ENCODE data around the gene P2RX2. TPM values are rescaled to one million over a fixed set of nuclear protein-coding genes. Genes with fewer than 3 reads are reported as not detected.
A peak's percentile ranks its signal among the peaks of the same experiment; 100 is the strongest.
"Not testable (repeated sequence)": the region's sequence is repeated elsewhere in the genome, so short reads cannot be mapped to it uniquely, and the experiment has no call there.

The P2RX2 gene
- total RNA-seq, 1 donor from 2014 or later, result not detected

DNA sequence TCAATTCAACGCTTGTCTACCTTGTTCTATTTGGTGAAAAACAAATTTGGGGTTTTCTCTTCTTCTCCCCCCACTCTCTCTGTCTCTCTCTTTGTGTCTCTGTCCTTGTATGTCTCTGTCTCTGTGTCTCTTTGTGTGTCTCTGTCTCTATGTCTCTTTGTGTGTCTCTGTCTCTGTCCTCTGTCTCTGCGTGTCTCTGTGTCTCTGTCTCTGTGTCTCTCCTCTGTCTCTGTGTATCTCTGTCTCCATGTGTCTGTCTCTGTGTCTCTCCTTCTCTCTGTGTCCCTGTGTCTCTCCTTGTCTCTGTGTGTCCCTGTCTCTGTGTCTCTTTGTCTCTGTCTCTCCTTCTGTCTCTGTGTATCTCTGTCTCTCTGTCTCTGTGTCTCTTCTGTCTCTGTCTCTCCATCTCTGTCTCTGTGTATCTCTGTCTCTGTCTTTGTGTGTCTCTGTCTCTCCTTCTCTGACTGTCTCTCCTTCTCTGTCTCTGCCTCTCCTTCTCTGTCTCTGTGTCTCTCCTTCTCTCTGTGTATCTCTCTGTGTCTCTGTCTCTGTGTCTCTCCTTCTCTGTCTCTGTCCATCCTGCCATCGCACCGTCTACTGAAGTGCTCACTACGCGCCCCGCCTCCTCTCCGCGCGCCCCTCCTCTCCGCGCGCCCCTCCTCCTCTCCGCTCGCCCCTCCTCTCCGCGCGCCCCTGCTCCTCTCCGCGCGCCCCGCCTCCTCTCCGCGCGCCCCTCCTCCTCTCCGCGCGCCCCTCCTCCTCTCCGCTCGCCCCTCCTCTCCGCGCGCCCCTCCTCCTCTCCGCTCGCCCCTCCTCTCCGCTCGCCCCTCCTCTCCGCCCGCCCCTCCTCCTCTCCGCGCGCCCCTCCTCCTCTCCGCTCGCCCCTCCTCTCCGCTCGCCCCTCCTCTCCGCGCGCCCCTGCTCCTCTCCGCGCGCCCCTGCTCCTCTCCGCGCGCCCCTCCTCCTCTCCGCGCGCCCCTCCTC, 21.0 kb upstream of the P2RX2 start:
- H3K4me1 Mint-ChIP-seq (ENCODE audit: unreplicated experiment), result peaks cover 33% of the 10 kb centered on the region
- H3K36me3 Mint-ChIP-seq (ENCODE audit: unreplicated experiment), result no peaks in the 10 kb centered on the region
- H3K4me3 Mint-ChIP-seq (ENCODE audit: unreplicated experiment), result peak overlapping the region; percentile 80
- DNase-seq (ENCODE audit: extremely low spot score, unreplicated experiment), result no peak
- no peaks in the 10 kb centered on the region for H3K9me3 Mint-ChIP-seq (ENCODE audit: unreplicated experiment)
- TF ChIP-seq, protein P1, sequence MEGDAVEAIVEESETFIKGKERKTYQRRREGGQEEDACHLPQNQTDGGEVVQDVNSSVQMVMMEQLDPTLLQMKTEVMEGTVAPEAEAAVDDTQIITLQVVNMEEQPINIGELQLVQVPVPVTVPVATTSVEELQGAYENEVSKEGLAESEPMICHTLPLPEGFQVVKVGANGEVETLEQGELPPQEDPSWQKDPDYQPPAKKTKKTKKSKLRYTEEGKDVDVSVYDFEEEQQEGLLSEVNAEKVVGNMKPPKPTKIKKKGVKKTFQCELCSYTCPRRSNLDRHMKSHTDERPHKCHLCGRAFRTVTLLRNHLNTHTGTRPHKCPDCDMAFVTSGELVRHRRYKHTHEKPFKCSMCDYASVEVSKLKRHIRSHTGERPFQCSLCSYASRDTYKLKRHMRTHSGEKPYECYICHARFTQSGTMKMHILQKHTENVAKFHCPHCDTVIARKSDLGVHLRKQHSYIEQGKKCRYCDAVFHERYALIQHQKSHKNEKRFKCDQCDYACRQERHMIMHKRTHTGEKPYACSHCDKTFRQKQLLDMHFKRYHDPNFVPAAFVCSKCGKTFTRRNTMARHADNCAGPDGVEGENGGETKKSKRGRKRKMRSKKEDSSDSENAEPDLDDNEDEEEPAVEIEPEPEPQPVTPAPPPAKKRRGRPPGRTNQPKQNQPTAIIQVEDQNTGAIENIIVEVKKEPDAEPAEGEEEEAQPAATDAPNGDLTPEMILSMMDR (IDR thresholded peaks at IDR 0.05), result no peak
- H3K27ac Mint-ChIP-seq (ENCODE audit: unreplicated experiment), result peak overlapping the region; percentile 80
- peaks cover 2% of the 10 kb centered on the region for H3K27me3 Mint-ChIP-seq (ENCODE audit: unreplicated experiment)

DNA sequence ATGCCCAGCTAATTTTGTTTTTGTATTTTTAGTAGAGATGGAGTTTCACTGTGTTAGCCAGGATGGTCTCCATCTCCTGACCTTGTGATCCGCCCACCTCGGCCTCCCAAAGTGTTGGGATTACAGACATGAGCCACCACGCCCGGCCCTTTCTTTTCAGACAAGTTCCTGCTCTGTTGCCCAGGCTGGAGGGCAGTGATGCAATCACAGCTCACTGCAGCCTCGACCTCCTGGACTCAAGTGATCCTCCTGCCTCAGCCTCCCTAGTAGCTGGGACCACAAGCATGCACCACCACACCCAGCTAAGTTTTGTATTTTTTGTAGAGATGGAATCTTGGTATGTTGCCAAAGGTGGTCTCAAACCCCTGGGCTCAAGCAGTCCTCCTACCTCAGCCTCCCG, 19.1 kb upstream of the P2RX2 start:
- H3K36me3 Mint-ChIP-seq (ENCODE audit: unreplicated experiment); H3K27me3 Mint-ChIP-seq (ENCODE audit: unreplicated experiment); H3K27ac Mint-ChIP-seq (ENCODE audit: unreplicated experiment); DNase-seq (ENCODE audit: extremely low spot score, unreplicated experiment); H3K9me3 Mint-ChIP-seq (ENCODE audit: unreplicated experiment): not testable (repeated sequence)
- peaks cover 32% of the 10 kb centered on the region for H3K4me1 Mint-ChIP-seq (ENCODE audit: unreplicated experiment)
- peak overlapping the region; percentile 35 for H3K4me3 Mint-ChIP-seq (ENCODE audit: unreplicated experiment)

DNA sequence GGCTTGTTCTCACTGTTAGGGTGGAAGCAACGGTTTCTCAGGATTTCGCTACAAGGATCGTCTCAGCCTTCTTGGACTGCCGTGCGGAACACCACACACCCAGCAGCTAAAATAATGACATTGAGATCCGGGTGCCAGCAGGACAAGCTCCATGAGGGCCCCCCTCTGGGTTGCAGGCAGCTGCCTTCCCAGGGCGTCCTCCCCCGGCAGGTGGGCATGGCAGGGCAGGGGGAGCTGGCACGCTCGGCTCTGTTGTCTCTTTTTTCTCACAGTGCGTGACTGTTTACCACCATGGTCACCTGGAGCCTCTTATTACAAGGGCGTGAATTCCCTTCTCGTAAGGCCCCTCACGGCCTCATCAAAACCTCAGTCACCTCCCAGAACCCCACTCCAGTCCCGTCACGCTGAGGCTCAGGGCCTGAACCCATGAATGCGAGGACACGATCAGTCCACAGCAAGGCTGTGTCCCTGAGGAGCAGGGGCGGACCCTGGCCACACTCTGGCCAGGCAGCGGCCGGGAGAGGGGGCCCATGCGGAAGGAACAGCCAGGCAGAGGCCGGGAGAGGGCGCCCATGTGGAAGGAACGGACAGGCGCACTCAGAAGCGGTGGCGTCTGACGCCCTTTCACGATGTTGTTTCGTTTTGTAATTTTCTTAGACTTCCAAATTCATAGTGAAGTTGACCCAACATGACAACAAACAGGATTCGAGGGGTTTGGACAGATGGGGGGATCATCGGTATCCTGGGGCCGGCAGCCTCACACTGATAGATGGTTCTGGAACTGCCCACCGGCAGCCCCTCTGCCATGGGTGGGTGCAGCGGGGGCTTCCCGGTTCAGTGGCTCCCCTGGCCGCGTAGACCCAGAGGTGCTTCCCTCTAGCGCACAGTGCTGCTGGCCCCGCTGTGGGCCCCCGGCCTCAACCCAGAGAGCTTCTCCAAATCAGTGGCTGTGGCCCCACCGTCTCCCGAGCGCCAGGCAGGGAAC, 18.2 kb upstream of the P2RX2 start:
- no peak for DNase-seq (ENCODE audit: extremely low spot score, unreplicated experiment)
- Mint-ChIP-seq H3K27me3 (ENCODE audit: unreplicated experiment) (peaks cover 8% of the 10 kb centered on the region), H3K27ac (ENCODE audit: unreplicated experiment) (no peak overlapping the region), H3K4me1 (ENCODE audit: unreplicated experiment) (peaks cover 32% of the 10 kb centered on the region), H3K9me3 (ENCODE audit: unreplicated experiment) (no peaks in the 10 kb centered on the region), H3K4me3 (ENCODE audit: unreplicated experiment) (peak overlapping the region; percentile 38), H3K36me3 (ENCODE audit: unreplicated experiment) (no peaks in the 10 kb centered on the region)
- TF ChIP-seq, protein P1 (IDR thresholded peaks at IDR 0.05), result peak; percentile 54

DNA sequence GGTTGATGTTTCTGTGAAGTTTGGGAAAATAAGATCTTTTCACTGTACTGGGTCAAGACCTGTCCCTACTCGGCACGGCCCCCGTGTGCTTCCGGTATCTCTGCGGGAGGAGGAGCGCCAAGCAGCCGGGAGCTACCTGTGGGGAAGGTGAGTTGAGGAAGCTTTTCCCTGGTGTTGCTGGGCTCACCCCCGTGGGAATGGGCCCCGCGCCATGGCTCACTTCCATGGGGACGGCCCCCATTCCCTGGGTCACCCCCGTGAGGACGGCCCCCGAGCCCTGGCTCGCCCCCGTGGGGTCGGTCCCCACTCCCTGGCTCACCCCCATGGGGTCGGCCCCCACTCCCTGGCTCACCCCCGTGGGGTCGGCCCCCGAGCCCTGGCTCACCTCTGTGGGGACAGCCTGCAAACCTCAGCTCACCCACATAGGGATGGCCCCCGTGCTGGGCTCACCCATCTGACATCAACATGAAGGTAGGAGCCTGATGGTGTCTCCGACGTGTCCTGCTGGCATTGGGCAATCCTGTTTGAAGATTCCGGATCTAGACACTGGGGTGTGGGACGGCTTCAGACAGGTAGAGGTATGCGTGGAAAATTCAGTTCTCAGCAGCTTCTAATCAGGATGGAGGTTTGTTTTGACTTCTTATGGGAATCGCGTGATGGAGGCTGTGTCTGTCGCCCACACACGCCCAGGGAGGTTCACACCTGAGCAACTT, 17.2 kb upstream of the P2RX2 start:
- TF ChIP-seq, protein P1 (IDR thresholded peaks at IDR 0.05), result no peak
- no peaks in the 10 kb centered on the region for H3K36me3 Mint-ChIP-seq (ENCODE audit: unreplicated experiment)
- no peak overlapping the region for H3K27ac Mint-ChIP-seq (ENCODE audit: unreplicated experiment)
- H3K27me3 Mint-ChIP-seq (ENCODE audit: unreplicated experiment), result peaks cover 11% of the 10 kb centered on the region
- DNase-seq (ENCODE audit: extremely low spot score, unreplicated experiment), result no peak
- H3K9me3 Mint-ChIP-seq (ENCODE audit: unreplicated experiment), result no peaks in the 10 kb centered on the region
- peaks cover 23% of the 10 kb centered on the region for H3K4me1 Mint-ChIP-seq (ENCODE audit: unreplicated experiment)
- H3K4me3 Mint-ChIP-seq (ENCODE audit: unreplicated experiment), result no peak overlapping the region

DNA sequence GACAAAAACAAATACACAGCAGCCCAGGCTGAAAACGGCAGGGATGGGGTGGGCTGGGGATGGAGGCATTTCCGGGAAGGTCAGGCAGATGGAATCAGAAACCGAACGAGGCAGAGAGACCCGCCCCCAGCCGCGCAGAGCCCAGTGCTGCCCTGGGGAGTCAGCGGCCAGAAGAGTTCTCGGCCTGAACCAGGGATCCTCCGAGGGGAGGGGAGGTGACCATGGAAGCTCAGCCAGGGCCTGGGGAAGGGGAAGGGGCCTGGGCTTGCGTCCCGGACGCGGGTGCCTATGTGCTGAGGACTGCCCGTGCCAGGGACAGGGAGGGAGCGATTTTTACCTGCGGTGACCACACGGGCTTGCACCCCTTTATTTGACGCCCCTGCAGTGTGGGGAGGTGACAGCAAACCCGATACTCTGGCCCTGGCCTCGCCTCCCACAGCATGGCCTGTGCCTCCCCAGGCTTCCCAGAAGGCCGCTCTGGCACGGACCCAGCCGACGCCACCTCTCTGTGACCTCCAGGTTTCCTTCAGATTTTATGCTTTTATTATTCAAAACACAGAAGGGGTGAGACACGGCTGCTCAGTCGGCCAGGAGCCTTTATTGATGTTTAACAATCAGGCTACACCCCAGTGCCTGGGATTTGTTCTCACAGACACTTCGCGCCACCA, 15.9 kb upstream of the P2RX2 start:
- peak overlapping the region; percentile 14 for H3K4me3 Mint-ChIP-seq (ENCODE audit: unreplicated experiment)
- H3K36me3 Mint-ChIP-seq (ENCODE audit: unreplicated experiment), result no peaks in the 10 kb centered on the region
- TF ChIP-seq, protein P1 (IDR thresholded peaks at IDR 0.05), result no peak
- peaks cover 16% of the 10 kb centered on the region for H3K4me1 Mint-ChIP-seq (ENCODE audit: unreplicated experiment)
- H3K27me3 Mint-ChIP-seq (ENCODE audit: unreplicated experiment), result peaks cover 24% of the 10 kb centered on the region
- peak overlapping the region; percentile 56 for H3K27ac Mint-ChIP-seq (ENCODE audit: unreplicated experiment)
- H3K9me3 Mint-ChIP-seq (ENCODE audit: unreplicated experiment), result no peaks in the 10 kb centered on the region
- no peak for DNase-seq (ENCODE audit: extremely low spot score, unreplicated experiment)

All from osteocyte (in vitro differentiated cells).